Glutamatergic neuron (in vitro differentiated cells): Measurements from ENCODE around the gene CATSPER4. TPM values are rescaled to one million over a fixed set of nuclear protein-coding genes. Genes with fewer than 3 reads are reported as not detected.

Experiments used
- DNase-seq: peaks from one replicate; pipeline ENCODE4 v3.0.0; 2022
- H3K27ac Mint-ChIP-seq: one replicate; pipeline ENCODE4 v1.8.0; 2020; ENCODE audit warnings: mild to moderate bottlenecking, mixed read lengths, inconsistent platforms; ENCODE audit not compliant: unreplicated experiment
- H3K27me3 Mint-ChIP-seq: one replicate; pipeline ENCODE4 v1.8.0; 2020; ENCODE audit warnings: mild to moderate bottlenecking, moderate library complexity, mixed read lengths, inconsistent platforms; ENCODE audit not compliant: unreplicated experiment
- H3K36me3 Mint-ChIP-seq: one replicate; pipeline ENCODE4 v1.8.0; 2020; ENCODE audit warnings: mild to moderate bottlenecking, mixed read lengths, inconsistent platforms; ENCODE audit not compliant: unreplicated experiment
- H3K4me1 Mint-ChIP-seq: one replicate; pipeline ENCODE4 v1.8.0; 2020; ENCODE audit warnings: mild to moderate bottlenecking, low read depth, mixed read lengths, inconsistent platforms; ENCODE audit not compliant: unreplicated experiment
- H3K4me3 Mint-ChIP-seq: one replicate; pipeline ENCODE4 v1.8.0; 2020; ENCODE audit warnings: mild to moderate bottlenecking, mixed read lengths, inconsistent platforms; ENCODE audit not compliant: unreplicated experiment
- H3K9me3 Mint-ChIP-seq: one replicate; pipeline ENCODE4 v1.8.0; 2020; ENCODE audit warnings: mild to moderate bottlenecking, moderate library complexity, mixed read lengths, inconsistent platforms; ENCODE audit not compliant: unreplicated experiment
- total RNA-seq: library from RNA; stranded (reverse); fragmentation: NEBNext Ultra II Directional; extraction: Animal tissue kit (Norgen Biotek cat#: 25700); gene quantifications from one replicate; pipeline ENCODE4 v1.2.1, GENCODE V29; 2021; ENCODE audit not compliant: unreplicated experiment
- TF ChIP-seq, protein P1 (sequence below): fragments of 200-600 bp; sonication (generic); IDR thresholded peaks from one replicate; pipeline ENCODE4 v1.5.0; 2021; ENCODE audit not compliant: partially characterized antibody, unreplicated experiment

Gene CATSPER4
- total RNA-seq, 1 donor from 2014 or later, result not detected

DNA sequence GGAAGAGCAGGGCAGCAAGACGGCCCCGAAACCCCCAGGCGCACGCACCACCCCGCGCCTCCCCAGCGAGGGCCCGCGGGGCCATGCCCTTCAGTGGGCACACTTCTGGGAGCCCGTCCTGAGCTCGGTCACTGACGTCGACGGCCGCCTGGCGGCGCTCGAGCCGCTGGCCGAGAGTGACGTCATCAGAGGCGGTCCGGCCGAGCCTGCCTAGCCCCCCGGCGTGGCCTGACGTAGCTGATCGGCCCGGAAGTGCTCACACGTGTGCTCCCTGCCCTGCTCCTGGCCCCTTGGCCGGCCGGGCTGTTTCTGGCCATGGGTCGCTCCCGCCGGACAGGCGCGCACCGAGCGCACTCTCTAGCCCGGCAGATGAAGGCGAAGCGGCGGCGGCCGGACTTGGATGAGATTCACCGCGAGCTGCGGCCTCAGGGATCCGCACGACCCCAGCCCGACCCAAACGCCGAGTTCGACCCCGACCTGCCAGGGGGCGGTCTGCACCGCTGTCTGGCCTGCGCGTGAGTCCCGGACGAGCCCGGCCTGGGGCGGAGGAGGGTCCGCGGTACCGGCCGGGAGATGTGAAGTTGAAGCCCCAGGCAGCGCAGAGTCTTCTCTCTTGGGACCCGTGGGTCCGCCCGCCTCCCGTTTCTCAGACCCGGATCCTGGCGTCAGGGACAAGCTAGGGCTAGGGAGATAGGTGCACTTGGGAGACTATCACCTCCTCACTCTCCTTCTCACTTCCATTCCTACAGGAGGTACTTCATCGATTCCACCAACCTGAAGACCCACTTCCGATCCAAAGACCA lies 20.5 kb upstream of the CATSPER4 start, which contains the start of gene ZNF593:
TSS of gene ZNF593 (plus strand) at position 240 of the 803 bp plus-strand sequence. CDS start at position 316, 76 bp downstream.
- Mint-ChIP-seq H3K27ac (peak within 1 kb of the TSS; percentile 84), H3K9me3 (peaks cover 3% of the 10 kb centered on the region), H3K36me3 (no peaks in the 10 kb centered on the region), H3K27me3 (peaks cover 13% of the 10 kb centered on the region), H3K4me3 (peak within 1 kb of the TSS; percentile 93), H3K4me1 (peaks cover 14% of the 10 kb centered on the region)
- peak; percentile 94 for DNase-seq
- TF ChIP-seq, protein P1, sequence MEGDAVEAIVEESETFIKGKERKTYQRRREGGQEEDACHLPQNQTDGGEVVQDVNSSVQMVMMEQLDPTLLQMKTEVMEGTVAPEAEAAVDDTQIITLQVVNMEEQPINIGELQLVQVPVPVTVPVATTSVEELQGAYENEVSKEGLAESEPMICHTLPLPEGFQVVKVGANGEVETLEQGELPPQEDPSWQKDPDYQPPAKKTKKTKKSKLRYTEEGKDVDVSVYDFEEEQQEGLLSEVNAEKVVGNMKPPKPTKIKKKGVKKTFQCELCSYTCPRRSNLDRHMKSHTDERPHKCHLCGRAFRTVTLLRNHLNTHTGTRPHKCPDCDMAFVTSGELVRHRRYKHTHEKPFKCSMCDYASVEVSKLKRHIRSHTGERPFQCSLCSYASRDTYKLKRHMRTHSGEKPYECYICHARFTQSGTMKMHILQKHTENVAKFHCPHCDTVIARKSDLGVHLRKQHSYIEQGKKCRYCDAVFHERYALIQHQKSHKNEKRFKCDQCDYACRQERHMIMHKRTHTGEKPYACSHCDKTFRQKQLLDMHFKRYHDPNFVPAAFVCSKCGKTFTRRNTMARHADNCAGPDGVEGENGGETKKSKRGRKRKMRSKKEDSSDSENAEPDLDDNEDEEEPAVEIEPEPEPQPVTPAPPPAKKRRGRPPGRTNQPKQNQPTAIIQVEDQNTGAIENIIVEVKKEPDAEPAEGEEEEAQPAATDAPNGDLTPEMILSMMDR, result peak; percentile 97

DNA sequence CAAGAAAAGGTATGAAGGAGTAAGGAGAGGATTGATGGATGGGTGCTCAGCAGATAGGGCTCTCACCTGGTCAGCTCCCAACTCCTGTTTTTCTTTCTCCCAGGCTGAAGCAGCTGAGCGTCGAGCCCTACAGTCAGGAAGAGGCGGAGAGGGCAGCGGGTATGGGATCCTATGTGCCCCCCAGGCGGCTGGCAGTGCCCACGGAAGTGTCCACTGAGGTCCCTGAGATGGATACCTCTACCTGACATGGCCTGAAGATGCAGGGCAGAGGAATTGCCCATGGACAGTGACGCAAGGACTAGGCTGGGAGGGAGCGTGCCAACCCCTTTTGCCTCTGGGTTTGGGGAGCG lies 20.0 kb upstream of the CATSPER4 start:
- H3K27ac Mint-ChIP-seq, result peak overlapping the region; percentile 84
- H3K4me3 Mint-ChIP-seq, result peak overlapping the region; percentile 93
- peaks cover 3% of the 10 kb centered on the region for H3K9me3 Mint-ChIP-seq
- H3K4me1 Mint-ChIP-seq, result peaks cover 9% of the 10 kb centered on the region
- no peaks in the 10 kb centered on the region for H3K36me3 Mint-ChIP-seq
- H3K27me3 Mint-ChIP-seq, result peaks cover 13% of the 10 kb centered on the region
- no peak for DNase-seq
- TF ChIP-seq, protein P1, result no peak

GRCh38 chr1:26171084-26172072 lies 19.0 kb upstream of the CATSPER4 start, which contains the start of gene ZNF593OS:
TSS of gene ZNF593OS (minus strand) at chr1:26171832. CDS start at chr1:26171661, 171 bp downstream.
- TF ChIP-seq, protein P1, result no peak
- H3K27ac Mint-ChIP-seq, result peak within 1 kb of the TSS; percentile 70

GRCh38 chr1:26175346-26175745 lies 15.1 kb upstream of the CATSPER4 start:
- no peak for DNase-seq
- Mint-ChIP-seq H3K9me3 (no peaks in the 10 kb centered on the region), H3K27me3 (no peaks in the 10 kb centered on the region), H3K27ac (no peak overlapping the region), H3K4me3 (no peak overlapping the region), H3K36me3 (no peaks in the 10 kb centered on the region), H3K4me1 (peaks cover 7% of the 10 kb centered on the region)
- TF ChIP-seq, protein P1, result no peak

More at GRCh38 chr1:26171084-26172072, 19.0 kb upstream of the CATSPER4 start, which contains the start of gene ZNF593OS:
- H3K27me3 Mint-ChIP-seq, result peaks cover 13% of the 10 kb centered on the region
- peaks cover 3% of the 10 kb centered on the region for H3K9me3 Mint-ChIP-seq
- peak; percentile 65 for DNase-seq
- no peaks in the 10 kb centered on the region for H3K36me3 Mint-ChIP-seq
- peaks cover 9% of the 10 kb centered on the region for H3K4me1 Mint-ChIP-seq
- peak within 1 kb of the TSS; percentile 93 for H3K4me3 Mint-ChIP-seq
